Upper lobe of left lung (tissue), 4 donors: ENCODE data around the gene SH2D6.
"Not testable (repeated sequence)": the region's sequence is repeated elsewhere in the genome, so short reads cannot be mapped to it uniquely, and the experiment has no call there.

ENCODE experiments used
- POLR2AphosphoS5 ChIP-seq, 2 donors: sonication (generic); formaldehyde crosslinking; IDR thresholded peaks; one replicate each; pipeline ENCODE4 v1.5.1; 2017; ENCODE audit warnings: antibody characterized with exemption in 2 of 2
- TF ChIP-seq, protein P1 (sequence below), 6 experiments: fragments of 450-650 bp in 4 of 6; fragments of 200-600 bp in 2 of 6; sonication (generic) in 2 of 6; IDR thresholded peaks; one replicate each; pipeline ENCODE4 v1.5.1; 2016 to 2019; ENCODE audit warnings: antibody characterized with exemption in 6 of 6

GRCh38 chr2:85439569-85439968 lies 21.1 kb downstream of the SH2D6 start:
- TF ChIP-seq, protein P1, sequence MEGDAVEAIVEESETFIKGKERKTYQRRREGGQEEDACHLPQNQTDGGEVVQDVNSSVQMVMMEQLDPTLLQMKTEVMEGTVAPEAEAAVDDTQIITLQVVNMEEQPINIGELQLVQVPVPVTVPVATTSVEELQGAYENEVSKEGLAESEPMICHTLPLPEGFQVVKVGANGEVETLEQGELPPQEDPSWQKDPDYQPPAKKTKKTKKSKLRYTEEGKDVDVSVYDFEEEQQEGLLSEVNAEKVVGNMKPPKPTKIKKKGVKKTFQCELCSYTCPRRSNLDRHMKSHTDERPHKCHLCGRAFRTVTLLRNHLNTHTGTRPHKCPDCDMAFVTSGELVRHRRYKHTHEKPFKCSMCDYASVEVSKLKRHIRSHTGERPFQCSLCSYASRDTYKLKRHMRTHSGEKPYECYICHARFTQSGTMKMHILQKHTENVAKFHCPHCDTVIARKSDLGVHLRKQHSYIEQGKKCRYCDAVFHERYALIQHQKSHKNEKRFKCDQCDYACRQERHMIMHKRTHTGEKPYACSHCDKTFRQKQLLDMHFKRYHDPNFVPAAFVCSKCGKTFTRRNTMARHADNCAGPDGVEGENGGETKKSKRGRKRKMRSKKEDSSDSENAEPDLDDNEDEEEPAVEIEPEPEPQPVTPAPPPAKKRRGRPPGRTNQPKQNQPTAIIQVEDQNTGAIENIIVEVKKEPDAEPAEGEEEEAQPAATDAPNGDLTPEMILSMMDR (IDR thresholded peaks at IDR 0.05) = not testable (repeated sequence)
- TF ChIP-seq POLR2AphosphoS5 (IDR thresholded peaks at IDR 0.05) = not testable (repeated sequence)
